HepG2 (cell line): ENCODE data around the gene NLRP6.

Experiments
- BRD4 ChIP-seq: sonication (generic); formaldehyde crosslinking; IDR thresholded peaks from 2 replicates; pipeline ENCODE4 v1.4.0; 2020; ENCODE audit warnings: missing genetic modification reagents
- EP300 ChIP-seq, 3 experiments: sonication (generic) in 1 of 3; formaldehyde crosslinking in 1 of 3; IDR thresholded peaks; 2 replicates each; pipeline versions ENCODE4 v1.5.1 to v1.6.1; 2011 to 2020; ENCODE audit warnings: low read depth in 2 of 3, low read length in 2 of 3, borderline replicate concordance in 1 of 3, improper control_type of control experiment in 1 of 3, mild to moderate bottlenecking in 1 of 3, missing genetic modification reagents in 1 of 3, moderate library complexity in 1 of 3
- FOSL1 ChIP-seq: sonication (generic); formaldehyde crosslinking; IDR thresholded peaks from 2 replicates; pipeline ENCODE4 v1.9.0; 2021; ENCODE audit warnings: missing genetic modification reagents, borderline replicate concordance
- KAT8 ChIP-seq: IDR thresholded peaks from 2 replicates; pipeline ENCODE4 v1.6.1; 2016; ENCODE audit warnings: missing genetic modification reagents, missing compliant biosample characterization
- NFE2L2 ChIP-seq: fragments of 150-350 bp; IDR thresholded peaks from 2 replicates; pipeline ENCODE4 v1.6.1; 2014; ENCODE audit warnings: low read length
- SRF ChIP-seq: IDR thresholded peaks from 2 replicates; pipeline ENCODE4 v1.6.1; 2011; ENCODE audit warnings: mild to moderate bottlenecking, low read depth, low read length, moderate library complexity
- SRSF9 ChIP-seq: fragments of 200-400 bp; formaldehyde crosslinking; IDR thresholded peaks from 2 replicates; pipeline ENCODE4 v1.6.1; 2018; ENCODE audit warnings: borderline replicate concordance, mild to moderate bottlenecking, low read depth, low read length; ENCODE audit not compliant: insufficient read depth, poor library complexity, severe bottlenecking
- ZNF274 ChIP-seq: sonication (generic); formaldehyde crosslinking; IDR thresholded peaks from 2 replicates; pipeline ENCODE4 v1.5.1; 2020; ENCODE audit warnings: mild to moderate bottlenecking, missing genetic modification reagents
- ZNF432 ChIP-seq: sonication (generic); formaldehyde crosslinking; IDR thresholded peaks from 2 replicates; pipeline ENCODE4 v1.5.0; 2020; ENCODE audit warnings: missing genetic modification reagents, mild to moderate bottlenecking, borderline replicate concordance
- TF ChIP-seq, protein P1 (sequence below): sonication (generic); formaldehyde crosslinking; IDR thresholded peaks from 2 replicates; pipeline ENCODE4 v1.5.0; 2020; ENCODE audit warnings: mild to moderate bottlenecking, missing genetic modification reagents, moderate library complexity
- TF ChIP-seq, protein P2 (sequence below): sonication (generic); formaldehyde crosslinking; IDR thresholded peaks from 2 replicates; pipeline ENCODE4 v1.9.0; 2021; ENCODE audit warnings: missing genetic modification reagents, mild to moderate bottlenecking, borderline replicate concordance
- TF ChIP-seq, protein P3 (sequence below): sonication (generic); formaldehyde crosslinking; IDR thresholded peaks from 2 replicates; pipeline ENCODE4 v1.5.1; 2020; ENCODE audit warnings: missing genetic modification reagents, mild to moderate bottlenecking, borderline replicate concordance
- TF ChIP-seq, protein P4 (sequence below): sonication (generic); formaldehyde crosslinking; conservative IDR thresholded peaks from 2 replicates; pipeline ENCODE4 v1.8.0; 2022; ENCODE audit warnings: mild to moderate bottlenecking, moderate library complexity, missing genetic modification reagents

DNA sequence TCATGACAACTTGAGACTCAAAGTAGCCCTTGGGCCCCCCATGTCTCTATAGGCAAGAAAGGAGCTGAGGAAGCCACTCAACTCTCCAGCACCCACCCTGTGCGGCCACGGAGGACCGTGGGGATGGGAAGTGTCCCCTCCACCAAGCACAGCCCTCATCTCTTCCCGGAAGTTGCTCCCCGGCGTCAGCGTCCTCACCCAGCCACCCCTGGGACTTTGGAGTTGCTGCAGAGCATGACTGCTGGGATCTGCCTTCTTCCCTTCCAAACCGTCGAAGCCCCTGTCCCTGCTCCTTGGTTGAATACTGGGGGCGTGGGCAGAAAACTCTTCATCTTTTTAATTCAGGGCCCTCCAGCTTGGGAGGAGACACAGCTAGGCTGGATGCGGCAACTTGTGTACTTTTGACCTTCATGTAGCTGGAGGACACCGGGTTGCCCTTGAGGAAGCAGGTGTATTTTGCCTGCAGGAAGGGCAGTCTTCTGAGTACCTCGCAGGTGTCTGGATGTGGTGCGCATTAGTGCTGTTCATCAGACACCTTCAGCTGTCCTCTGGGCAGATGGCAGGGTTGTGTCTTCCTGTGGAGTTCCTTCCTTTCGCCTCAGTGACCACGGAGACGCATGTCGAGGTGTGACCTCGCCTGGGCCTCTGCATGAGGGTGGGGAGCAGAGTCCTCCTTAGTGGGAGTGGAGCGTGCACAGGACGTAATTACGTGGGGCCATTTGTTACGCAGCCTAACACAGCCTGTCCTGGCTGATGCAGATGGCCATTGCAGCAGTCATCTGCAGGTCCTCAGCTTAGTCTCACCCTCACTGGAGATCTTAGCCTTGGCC, 54.7 kb downstream of the NLRP6 start:
- TF ChIP-seq, protein P1, sequence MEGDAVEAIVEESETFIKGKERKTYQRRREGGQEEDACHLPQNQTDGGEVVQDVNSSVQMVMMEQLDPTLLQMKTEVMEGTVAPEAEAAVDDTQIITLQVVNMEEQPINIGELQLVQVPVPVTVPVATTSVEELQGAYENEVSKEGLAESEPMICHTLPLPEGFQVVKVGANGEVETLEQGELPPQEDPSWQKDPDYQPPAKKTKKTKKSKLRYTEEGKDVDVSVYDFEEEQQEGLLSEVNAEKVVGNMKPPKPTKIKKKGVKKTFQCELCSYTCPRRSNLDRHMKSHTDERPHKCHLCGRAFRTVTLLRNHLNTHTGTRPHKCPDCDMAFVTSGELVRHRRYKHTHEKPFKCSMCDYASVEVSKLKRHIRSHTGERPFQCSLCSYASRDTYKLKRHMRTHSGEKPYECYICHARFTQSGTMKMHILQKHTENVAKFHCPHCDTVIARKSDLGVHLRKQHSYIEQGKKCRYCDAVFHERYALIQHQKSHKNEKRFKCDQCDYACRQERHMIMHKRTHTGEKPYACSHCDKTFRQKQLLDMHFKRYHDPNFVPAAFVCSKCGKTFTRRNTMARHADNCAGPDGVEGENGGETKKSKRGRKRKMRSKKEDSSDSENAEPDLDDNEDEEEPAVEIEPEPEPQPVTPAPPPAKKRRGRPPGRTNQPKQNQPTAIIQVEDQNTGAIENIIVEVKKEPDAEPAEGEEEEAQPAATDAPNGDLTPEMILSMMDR (CRISPR knock-in tag), result no peak
- no peak for TF ChIP-seq SRF
- no peak for TF ChIP-seq BRD4 (CRISPR knock-in tag)
- TF ChIP-seq EP300 (IDR thresholded peaks at IDR 0.05; ENCODE audit: low read depth in 2 of 2, low read length in 2 of 2), result no peak
- TF ChIP-seq EP300 (CRISPR knock-in tag; IDR thresholded peaks at IDR 0.05; ENCODE audit: borderline replicate concordance), result no peak
- no peak for TF ChIP-seq FOSL1 (CRISPR knock-in tag)
- TF ChIP-seq SRSF9, result no peak
- TF ChIP-seq, protein P2, sequence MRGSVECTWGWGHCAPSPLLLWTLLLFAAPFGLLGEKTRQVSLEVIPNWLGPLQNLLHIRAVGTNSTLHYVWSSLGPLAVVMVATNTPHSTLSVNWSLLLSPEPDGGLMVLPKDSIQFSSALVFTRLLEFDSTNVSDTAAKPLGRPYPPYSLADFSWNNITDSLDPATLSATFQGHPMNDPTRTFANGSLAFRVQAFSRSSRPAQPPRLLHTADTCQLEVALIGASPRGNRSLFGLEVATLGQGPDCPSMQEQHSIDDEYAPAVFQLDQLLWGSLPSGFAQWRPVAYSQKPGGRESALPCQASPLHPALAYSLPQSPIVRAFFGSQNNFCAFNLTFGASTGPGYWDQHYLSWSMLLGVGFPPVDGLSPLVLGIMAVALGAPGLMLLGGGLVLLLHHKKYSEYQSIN, result no peak
- TF ChIP-seq KAT8, result no peak
- TF ChIP-seq, protein P3, sequence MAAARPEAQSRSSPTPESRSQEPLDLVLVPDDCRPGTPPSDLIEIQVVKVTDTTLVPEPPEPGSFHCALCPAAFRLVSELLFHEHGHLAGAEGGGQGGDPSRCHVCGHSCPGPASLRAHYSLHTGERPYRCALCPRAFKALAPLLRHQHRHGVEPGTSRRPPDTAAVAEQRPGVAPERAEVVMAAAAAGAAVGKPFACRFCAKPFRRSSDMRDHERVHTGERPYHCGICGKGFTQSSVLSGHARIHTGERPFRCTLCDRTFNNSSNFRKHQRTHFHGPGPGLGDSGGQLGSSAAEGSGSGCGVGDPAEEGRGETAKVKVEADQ (CRISPR knock-in tag), result no peak
- no peak for TF ChIP-seq ZNF274
- TF ChIP-seq, protein P4, sequence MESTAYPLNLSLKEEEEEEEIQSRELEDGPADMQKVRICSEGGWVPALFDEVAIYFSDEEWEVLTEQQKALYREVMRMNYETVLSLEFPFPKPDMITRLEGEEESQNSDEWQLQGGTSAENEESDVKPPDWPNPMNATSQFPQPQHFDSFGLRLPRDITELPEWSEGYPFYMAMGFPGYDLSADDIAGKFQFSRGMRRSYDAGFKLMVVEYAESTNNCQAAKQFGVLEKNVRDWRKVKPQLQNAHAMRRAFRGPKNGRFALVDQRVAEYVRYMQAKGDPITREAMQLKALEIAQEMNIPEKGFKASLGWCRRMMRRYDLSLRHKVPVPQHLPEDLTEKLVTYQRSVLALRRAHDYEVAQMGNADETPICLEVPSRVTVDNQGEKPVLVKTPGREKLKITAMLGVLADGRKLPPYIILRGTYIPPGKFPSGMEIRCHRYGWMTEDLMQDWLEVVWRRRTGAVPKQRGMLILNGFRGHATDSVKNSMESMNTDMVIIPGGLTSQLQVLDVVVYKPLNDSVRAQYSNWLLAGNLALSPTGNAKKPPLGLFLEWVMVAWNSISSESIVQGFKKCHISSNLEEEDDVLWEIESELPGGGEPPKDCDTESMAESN (CRISPR knock-in tag), result no peak
- no peak for TF ChIP-seq NFE2L2
- TF ChIP-seq ZNF432 (CRISPR knock-in tag), result no peak
